Measurements from ENCODE around the gene ADCY5.

The ADCY5 gene

GRCh38 chr3:123424999-123425712, 23.7 kb downstream of the ADCY5 start:
- DNase-seq, result no peak

GRCh38 chr3:123424321-123424998, 24.4 kb downstream of the ADCY5 start:
- no peak for DNase-seq

GRCh38 chr3:123423806-123424205, 25.1 kb downstream of the ADCY5 start:
- DNase-seq, result no peak

- DNase-seq, result no peak
Measured at GRCh38 chr3:123423031-123423430, 25.9 kb downstream of the ADCY5 start.

- DNase-seq, result no peak
Measured at GRCh38 chr3:123422457-123422856, 26.4 kb downstream of the ADCY5 start.

- DNase-seq, result no peak
Measured at GRCh38 chr3:123421353-123422174, 27.3 kb downstream of the ADCY5 start.

- DNase-seq, result no peak
Measured at GRCh38 chr3:123420416-123420968, 28.4 kb downstream of the ADCY5 start.

GRCh38 chr3:123419850-123420297, 29.0 kb downstream of the ADCY5 start:
- no peak for DNase-seq

- no peak for DNase-seq
Measured at GRCh38 chr3:123419181-123419849, 29.6 kb downstream of the ADCY5 start.

- no peak for DNase-seq
Measured at GRCh38 chr3:123416647-123417046, 32.2 kb downstream of the ADCY5 start.

GRCh38 chr3:123416173-123416572, 32.7 kb downstream of the ADCY5 start:
- no peak for DNase-seq

GRCh38 chr3:123414973-123415775, 33.7 kb downstream of the ADCY5 start:
- no peak for DNase-seq

GRCh38 chr3:123412811-123413604, 35.9 kb downstream of the ADCY5 start:
- no peak for DNase-seq

GRCh38 chr3:123412076-123412475, 36.8 kb downstream of the ADCY5 start:
- DNase-seq, result no peak

- DNase-seq, result no peak
Measured at GRCh38 chr3:123411340-123412040, 37.4 kb downstream of the ADCY5 start.

GRCh38 chr3:123410149-123410515, 38.8 kb downstream of the ADCY5 start:
- no peak for DNase-seq

GRCh38 chr3:123409443-123410148, 39.3 kb downstream of the ADCY5 start:
- DNase-seq, result no peak

- DNase-seq, result no peak
Measured at GRCh38 chr3:123406598-123406997, 42.3 kb downstream of the ADCY5 start.

- no peak for DNase-seq
Measured at GRCh38 chr3:123405936-123406510, 42.9 kb downstream of the ADCY5 start.
